Caco-2 (cell line): ENCODE measurements around the gene LAD1. TPM values are rescaled to one million over a fixed set of nuclear protein-coding genes. Genes with fewer than 3 reads are reported as not detected.

ENCODE experiments used
- BruUV-seq: library from RNA; stranded (reverse); fragments of 400-500 nt; replicated peaks from 2 replicates; lab custom pipeline; 2021; lab: Mats Ljungman, UMichigan
- CTCF ChIA-PET: fragments of 300-600 bp; sonication (Branson Sonifier 250); formaldehyde crosslinking; loops from one replicate; lab custom pipeline; 2022; ENCODE audit warnings: antibody characterized with exemption; lab: Charles Lee
- POLR2A ChIA-PET: fragments of 300-600 bp; sonication (Branson Sonifier 250); formaldehyde crosslinking; loops from one replicate; lab custom pipeline; 2022; ENCODE audit warnings: antibody characterized with exemption; lab: Charles Lee
- DNase-seq, 2 experiments: peaks; one replicate each; pipeline versions ENCODE4 v3.0.0 to v3.0.0-alpha.2; 2020 to 2022
- H3K27me3 ChIP-seq: replicated peaks from 2 replicates; pipeline ENCODE4 v1.6.0; 2011; ENCODE audit warnings: low read length; ENCODE audit not compliant: control insufficient read depth, insufficient read depth
- H3K36me3 ChIP-seq: 2 replicates; pipeline ENCODE4 v1.5.1; 2011; ENCODE audit warnings: low read length; ENCODE audit not compliant: control insufficient read depth, insufficient read depth
- H3K4me1 ChIP-seq: fragments of 250-450 bp; sonication (Bioruptor Pico); 2 replicates; pipeline ENCODE4 v1.5.1; 2020; ENCODE audit warnings: mild to moderate bottlenecking
- H3K4me3 ChIP-seq: 2 replicates; pipeline ENCODE4 v1.5.1; 2011; ENCODE audit warnings: low read depth, mild to moderate bottlenecking, control low read depth, low read length
- H3K9me3 ChIP-seq: fragments of 250-450 bp; sonication (Bioruptor Pico); 2 replicates; pipeline ENCODE4 v1.5.1; 2020; ENCODE audit warnings: mild to moderate bottlenecking, moderate library complexity
- H3K27ac Mint-ChIP-seq: one replicate; pipeline ENCODE4 v1.8.0; 2022; ENCODE audit warnings: mixed read lengths; ENCODE audit not compliant: unreplicated experiment
- H3K27me3 Mint-ChIP-seq: one replicate; pipeline ENCODE4 v1.8.0; 2022; ENCODE audit warnings: mixed read lengths; ENCODE audit not compliant: insufficient read depth, unreplicated experiment
- H3K36me3 Mint-ChIP-seq: one replicate; pipeline ENCODE4 v1.8.0; 2022; ENCODE audit warnings: mild to moderate bottlenecking, mixed read lengths; ENCODE audit not compliant: insufficient read depth, unreplicated experiment
- H3K4me1 Mint-ChIP-seq: one replicate; pipeline ENCODE4 v1.8.0; 2022; ENCODE audit warnings: low read depth, mixed read lengths; ENCODE audit not compliant: unreplicated experiment
- H3K4me3 Mint-ChIP-seq: one replicate; pipeline ENCODE4 v1.8.0; 2022; ENCODE audit warnings: mild to moderate bottlenecking, moderate library complexity, mixed read lengths; ENCODE audit not compliant: unreplicated experiment
- H3K9me3 Mint-ChIP-seq: one replicate; pipeline ENCODE4 v1.8.0; 2022; ENCODE audit warnings: mixed read lengths; ENCODE audit not compliant: unreplicated experiment
- CTCF ChIP-seq, 2 experiments: fragments of 200-600 bp in 1 of 2; IDR thresholded peaks; 1 replicate in 1 of 2; 2 replicates in 1 of 2; pipeline versions ENCODE4 v1.5.1 to v1.8.0; 2011 to 2022; ENCODE audit warnings: antibody characterized with exemption in 1 of 2, control low read depth in 1 of 2, inconsistent platforms in 1 of 2, low read depth in 1 of 2, low read length in 1 of 2, mild to moderate bottlenecking in 1 of 2, moderate library complexity in 1 of 2; ENCODE audit not compliant: insufficient read depth in 1 of 2, severe bottlenecking in 1 of 2, unreplicated experiment in 1 of 2
- intact Hi-C: fragments of 100-400 bp; cut with micrococcal nuclease; formaldehyde crosslinking; loops from one replicate; pipeline ENCODE4 v1.10.0; 2022; ENCODE audit not compliant: unreplicated experiment
- total RNA-seq: library from RNA; stranded (reverse); gene quantifications from 2 replicates; pipeline ENCODE4 v1.2.3, GENCODE V29; 2022

Gene LAD1
- total RNA-seq, 1 experiment from 2014 or later = 80.5 TPM

DNA sequence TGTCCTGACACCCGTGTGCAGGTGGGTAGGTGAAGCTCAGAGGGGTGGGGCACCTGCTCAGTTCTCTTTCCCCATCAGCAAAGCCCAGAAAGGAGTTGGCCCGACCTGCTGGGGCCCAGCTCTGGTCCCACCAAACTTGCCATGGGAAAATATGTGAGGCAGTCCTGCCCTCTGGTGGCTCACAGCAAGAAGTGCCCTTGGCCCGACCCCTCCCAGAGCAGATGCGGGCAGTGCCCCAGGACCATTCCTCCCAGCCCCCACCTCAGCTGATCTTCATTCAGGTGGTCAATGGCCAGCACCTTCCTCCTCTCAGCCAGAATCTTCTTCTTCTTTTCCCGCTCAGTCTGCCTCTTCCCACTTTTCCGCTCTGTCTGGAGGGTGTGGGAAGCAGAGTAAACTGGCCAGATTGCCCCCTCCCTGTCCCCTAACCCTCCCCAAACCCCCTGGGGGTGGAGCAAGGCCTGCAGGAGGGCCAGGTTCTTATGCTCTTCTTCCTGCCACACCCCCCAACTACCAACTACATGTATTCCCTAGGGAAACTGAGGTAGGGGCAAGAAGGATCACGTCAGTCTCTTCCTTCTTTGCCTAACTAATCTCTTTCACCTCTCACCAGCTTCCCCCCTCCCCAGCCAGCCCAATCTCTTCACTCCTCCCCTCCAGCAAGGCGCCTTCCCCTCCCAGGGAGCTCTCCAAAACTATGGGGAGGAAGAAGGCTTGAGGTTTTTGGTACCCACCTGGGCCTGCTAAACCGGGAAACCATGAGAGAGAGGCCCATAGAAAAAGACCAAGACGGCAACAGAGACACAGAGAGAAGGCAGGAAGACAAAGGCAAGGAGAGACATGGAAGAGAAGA, 37.2 kb downstream of the LAD1 start:
- no peaks in the 10 kb centered on the region for H3K4me1 ChIP-seq
- no peaks in the 10 kb centered on the region for H3K36me3 Mint-ChIP-seq
- BruUV-seq = no TSS peak
- POLR2A ChIA-PET = no interaction called here
- no peak overlapping the region for H3K4me3 ChIP-seq
- intact Hi-C loops = loop anchor here (1.0 to 5.0 kb wide), 4 partner anchors 14 to 108 kb away; no protein-coding TSS in a partner anchor
- peak; percentile 57 to 69 for DNase-seq
- no peaks in the 10 kb centered on the region for H3K9me3 Mint-ChIP-seq
- H3K36me3 ChIP-seq = no peaks in the 10 kb centered on the region
- H3K4me1 Mint-ChIP-seq = no peaks in the 10 kb centered on the region
- peaks cover 7% of the 10 kb centered on the region for H3K27me3 Mint-ChIP-seq
- no peaks in the 10 kb centered on the region for H3K27me3 ChIP-seq
- TF ChIP-seq CTCF (IDR thresholded peaks at IDR 0.05; ENCODE audit: insufficient read depth in 1 of 2, low read depth in 1 of 2, low read length in 1 of 2, severe bottlenecking in 1 of 2, unreplicated experiment in 1 of 2) = peak; percentile 87 to 92
- CTCF ChIA-PET = interaction anchor here (0.6 to 3.4 kb wide), 8 partner anchors 14 to 339 kb away, joined by 3 to 25 read pairs (median 9); partner anchors contain the start of gene KIF21B
- H3K4me3 Mint-ChIP-seq = no peak overlapping the region
- no peak overlapping the region for H3K27ac Mint-ChIP-seq
- no peaks in the 10 kb centered on the region for H3K9me3 ChIP-seq

- peaks cover 7% of the 10 kb centered on the region for H3K27me3 Mint-ChIP-seq
- CTCF ChIA-PET = interaction anchor here (0.6 to 3.4 kb wide), 10 partner anchors 11 to 338 kb away, joined by 3 to 25 read pairs (median 6); partner anchors contain the start of gene KIF21B
- no peaks in the 10 kb centered on the region for H3K36me3 ChIP-seq
- DNase-seq = no peak
- H3K4me3 ChIP-seq = no peak overlapping the region
- no peaks in the 10 kb centered on the region for H3K36me3 Mint-ChIP-seq
- H3K4me1 Mint-ChIP-seq = no peaks in the 10 kb centered on the region
- no peak overlapping the region for H3K4me3 Mint-ChIP-seq
- no peak for TF ChIP-seq CTCF (IDR thresholded peaks at IDR 0.05; ENCODE audit: insufficient read depth in 1 of 2, low read depth in 1 of 2, low read length in 1 of 2, severe bottlenecking in 1 of 2, unreplicated experiment in 1 of 2)
- BruUV-seq = no TSS peak
- no peaks in the 10 kb centered on the region for H3K9me3 ChIP-seq
- no peak overlapping the region for H3K27ac Mint-ChIP-seq
- no peaks in the 10 kb centered on the region for H3K4me1 ChIP-seq
- no peaks in the 10 kb centered on the region for H3K9me3 Mint-ChIP-seq
- no peaks in the 10 kb centered on the region for H3K27me3 ChIP-seq
- intact Hi-C loops = loop anchor here (1.0 to 5.0 kb wide), 4 partner anchors 13 to 107 kb away; no protein-coding TSS in a partner anchor
- POLR2A ChIA-PET = no interaction called here
These were observed 38.0 kb downstream of the LAD1 start for GRCh38 chr1:201360901-201361651.

- H3K36me3 ChIP-seq = no peaks in the 10 kb centered on the region
- intact Hi-C loops = loop anchor here (5.0 kb wide), 1 partner anchor 93 kb away; no protein-coding TSS in a partner anchor
- TF ChIP-seq CTCF (IDR thresholded peaks at IDR 0.05; ENCODE audit: insufficient read depth in 1 of 2, low read depth in 1 of 2, low read length in 1 of 2, severe bottlenecking in 1 of 2, unreplicated experiment in 1 of 2) = no peak
- H3K4me1 ChIP-seq = no peaks in the 10 kb centered on the region
- Mint-ChIP-seq H3K4me1 (no peaks in the 10 kb centered on the region), H3K27me3 (peaks cover 10% of the 10 kb centered on the region), H3K36me3 (no peaks in the 10 kb centered on the region), H3K4me3 (no peak overlapping the region), H3K9me3 (no peaks in the 10 kb centered on the region), H3K27ac (no peak overlapping the region)
- H3K27me3 ChIP-seq = no peaks in the 10 kb centered on the region
- no TSS peak for BruUV-seq
- H3K4me3 ChIP-seq = no peak overlapping the region
- H3K9me3 ChIP-seq = no peaks in the 10 kb centered on the region
- ChIA-PET POLR2A (no interaction called here), CTCF (interaction anchor here (0.9 to 3.4 kb wide), 6 partner anchors 11 to 106 kb away, joined by 4 to 25 read pairs (median 9); no protein-coding TSS in a partner anchor)
- no peak for DNase-seq
These were observed 38.6 kb downstream of the LAD1 start for GRCh38 chr1:201360486-201360885.
